Measurements from ENCODE around the gene PHLDA1.

Gene PHLDA1

GRCh38 chr12:76043377-76043776 is 11.8 kb upstream of the PHLDA1 start:
- Mint-ChIP-seq H3K36me3 (ENCODE audit: low read depth) (peaks cover 20% of the 10 kb centered on the region), H3K9me3 (no peaks in the 10 kb centered on the region), H3K27me3 (ENCODE audit: low read depth) (no peaks in the 10 kb centered on the region), H3K4me1 (no peaks in the 10 kb centered on the region), H3K27ac (no peak overlapping the region), H3K4me3 (no peak overlapping the region)
- TF ChIP-seq CTCF (IDR thresholded peaks at IDR 0.05; ENCODE audit: unreplicated experiment in 3 of 3), result no peak

- H3K36me3 Mint-ChIP-seq (ENCODE audit: low read depth), result peaks cover 19% of the 10 kb centered on the region
- H3K4me1 Mint-ChIP-seq, result peaks cover 7% of the 10 kb centered on the region
- no peak overlapping the region for H3K4me3 Mint-ChIP-seq
- H3K27me3 Mint-ChIP-seq (ENCODE audit: low read depth), result no peaks in the 10 kb centered on the region
- no peak overlapping the region for H3K27ac Mint-ChIP-seq
- no peak for TF ChIP-seq CTCF (IDR thresholded peaks at IDR 0.05; ENCODE audit: unreplicated experiment in 3 of 3)
- no peaks in the 10 kb centered on the region for H3K9me3 Mint-ChIP-seq
Measured at GRCh38 chr12:76042147-76042546, 10.6 kb upstream of the PHLDA1 start.

GRCh38 chr12:76041406-76041805 is 9.8 kb upstream of the PHLDA1 start:
- no peaks in the 10 kb centered on the region for H3K27me3 Mint-ChIP-seq (ENCODE audit: low read depth)
- H3K36me3 Mint-ChIP-seq (ENCODE audit: low read depth), result peaks cover 11% of the 10 kb centered on the region
- no peak overlapping the region for H3K4me3 Mint-ChIP-seq
- H3K4me1 Mint-ChIP-seq, result peaks cover 9% of the 10 kb centered on the region
- no peaks in the 10 kb centered on the region for H3K9me3 Mint-ChIP-seq
- no peak overlapping the region for H3K27ac Mint-ChIP-seq
- no peak for TF ChIP-seq CTCF (IDR thresholded peaks at IDR 0.05; ENCODE audit: unreplicated experiment in 3 of 3)

- no peak overlapping the region for H3K4me3 Mint-ChIP-seq
- peaks cover 15% of the 10 kb centered on the region for H3K4me1 Mint-ChIP-seq
- H3K27me3 Mint-ChIP-seq (ENCODE audit: low read depth), result no peaks in the 10 kb centered on the region
- peaks cover 6% of the 10 kb centered on the region for H3K36me3 Mint-ChIP-seq (ENCODE audit: low read depth)
- no peak for TF ChIP-seq CTCF (IDR thresholded peaks at IDR 0.05; ENCODE audit: unreplicated experiment in 3 of 3)
- peak overlapping the region in 1 of 3 experiments; percentile 54 for H3K27ac Mint-ChIP-seq
- H3K9me3 Mint-ChIP-seq, result no peaks in the 10 kb centered on the region
Measured at GRCh38 chr12:76040461-76040860, 8.9 kb upstream of the PHLDA1 start.

GRCh38 chr12:76038176-76038575 is 6.6 kb upstream of the PHLDA1 start:
- H3K4me1 Mint-ChIP-seq, result peaks cover 32% of the 10 kb centered on the region
- no peak for TF ChIP-seq CTCF (IDR thresholded peaks at IDR 0.05; ENCODE audit: unreplicated experiment in 3 of 3)
- H3K9me3 Mint-ChIP-seq, result no peaks in the 10 kb centered on the region
- H3K27me3 Mint-ChIP-seq (ENCODE audit: low read depth), result no peaks in the 10 kb centered on the region
- H3K36me3 Mint-ChIP-seq (ENCODE audit: low read depth), result no peaks in the 10 kb centered on the region
- no peak overlapping the region for H3K4me3 Mint-ChIP-seq
- no peak overlapping the region for H3K27ac Mint-ChIP-seq

Data from nephron (organoid).